Osteoblast (primary cell): ENCODE data around the gene TIMP2. TPM values are rescaled to one million over a fixed set of nuclear protein-coding genes. Genes with fewer than 3 reads are reported as not detected.

ENCODE experiments used
- DNase-seq: peaks from one replicate; pipeline ENCODE4 v3.0.0; 2011; ENCODE audit warnings: low spot score, mixed read lengths; ENCODE audit not compliant: insufficient read length; ENCODE audit errors: missing footprints
- H2AFZ ChIP-seq: 2 replicates; pipeline ENCODE4 v1.6.0; 2011; ENCODE audit warnings: mild to moderate bottlenecking, low read length
- H3K27ac ChIP-seq: 2 replicates; pipeline ENCODE4 v1.5.1; 2011; ENCODE audit warnings: mild to moderate bottlenecking, low read depth, low read length, moderate library complexity
- H3K27me3 ChIP-seq: 2 replicates; pipeline ENCODE4 v1.6.0; 2012; ENCODE audit warnings: mild to moderate bottlenecking, control low read depth, inconsistent platforms, low read length, moderate library complexity; ENCODE audit not compliant: insufficient read depth
- H3K36me3 ChIP-seq: 2 replicates; pipeline ENCODE4 v1.5.1; 2011; ENCODE audit warnings: mild to moderate bottlenecking, low read length, control low read depth, moderate library complexity; ENCODE audit not compliant: insufficient read depth
- H3K4me1 ChIP-seq: 2 replicates; pipeline ENCODE4 v1.5.1; 2011; ENCODE audit warnings: mild to moderate bottlenecking, low read length, control low read depth, moderate library complexity; ENCODE audit not compliant: insufficient read depth
- H3K4me2 ChIP-seq: 2 replicates; pipeline ENCODE4 v1.6.0; 2011; ENCODE audit warnings: mild to moderate bottlenecking, low read length; ENCODE audit not compliant: insufficient read depth
- H3K4me3 ChIP-seq: fragments of 200-600 bp; sonication (generic); 3 replicates; pipeline ENCODE4 v1.5.1; 2012; ENCODE audit warnings: mild to moderate bottlenecking, low read length, inconsistent platforms; ENCODE audit not compliant: insufficient read depth
- H3K79me2 ChIP-seq: 2 replicates; pipeline ENCODE4 v1.6.0; 2012; ENCODE audit warnings: mild to moderate bottlenecking, low read length, control low read depth, inconsistent platforms; ENCODE audit not compliant: insufficient read depth
- H3K9me3 ChIP-seq: 2 replicates; pipeline ENCODE4 v1.5.1; 2011; ENCODE audit warnings: low read depth, low read length, control low read depth
- H4K20me1 ChIP-seq: 2 replicates; pipeline ENCODE4 v1.6.0; 2012; ENCODE audit warnings: mild to moderate bottlenecking, low read length, control low read depth; ENCODE audit not compliant: insufficient read depth
- CTCF ChIP-seq: IDR thresholded peaks from 2 replicates; pipeline ENCODE4 v1.5.1; 2011; ENCODE audit warnings: mild to moderate bottlenecking, low read depth, low read length, moderate library complexity; ENCODE audit errors: extremely low read depth
- total RNA-seq: library from RNA; depleted of rRNA; stranded (reverse); fragments of >200 nt; gene quantifications from 2 replicates; pipeline ENCODE4 v1.2.3, GENCODE V29; 2012

Gene TIMP2
- total RNA-seq, 1 donor, result 164 TPM

GRCh38 chr17:78884876-78885667 lies 40.1 kb downstream of the TIMP2 start:
- peaks cover 32% of the 10 kb centered on the region for H3K4me1 ChIP-seq
- TF ChIP-seq CTCF, result no peak
- peak; percentile 58 for DNase-seq
- peaks cover 93% of the 10 kb centered on the region for H3K79me2 ChIP-seq
- no peak overlapping the region for H3K4me3 ChIP-seq
- peak overlapping the region; percentile 88 for H3K27ac ChIP-seq
- no peaks in the 10 kb centered on the region for H3K9me3 ChIP-seq
- H3K36me3 ChIP-seq, result peaks cover 11% of the 10 kb centered on the region
- no peak overlapping the region for H3K4me2 ChIP-seq
- peaks cover 23% of the 10 kb centered on the region for H4K20me1 ChIP-seq
- no peaks in the 10 kb centered on the region for H3K27me3 ChIP-seq
- H2AFZ ChIP-seq, result no peak overlapping the region

GRCh38 chr17:78884148-78884825 lies 40.9 kb downstream of the TIMP2 start:
- Histone ChIP-seq H3K4me3 (peak overlapping the region; percentile 56), H3K27me3 (no peaks in the 10 kb centered on the region), H3K79me2 (peaks cover 89% of the 10 kb centered on the region), H3K9me3 (no peaks in the 10 kb centered on the region), H2AFZ (no peak overlapping the region), H3K27ac (peak overlapping the region; percentile 88), H3K4me1 (peaks cover 39% of the 10 kb centered on the region), H3K36me3 (peaks cover 11% of the 10 kb centered on the region), H3K4me2 (peak overlapping the region; percentile 70), H4K20me1 (peaks cover 24% of the 10 kb centered on the region)
- peak; percentile 81 for DNase-seq
- TF ChIP-seq CTCF, result no peak

- Histone ChIP-seq H3K27me3 (no peaks in the 10 kb centered on the region), H3K4me3 (peak overlapping the region; percentile 56), H3K4me1 (peaks cover 45% of the 10 kb centered on the region), H3K4me2 (peak overlapping the region; percentile 70), H3K36me3 (peaks cover 11% of the 10 kb centered on the region), H3K9me3 (no peaks in the 10 kb centered on the region), H3K27ac (peak overlapping the region; percentile 88), H2AFZ (no peak overlapping the region), H4K20me1 (peaks cover 24% of the 10 kb centered on the region), H3K79me2 (peaks cover 88% of the 10 kb centered on the region)
- DNase-seq, result peak; percentile 99
- TF ChIP-seq CTCF, result no peak
These were observed 41.6 kb downstream of the TIMP2 start for GRCh38 chr17:78883533-78884131.
